ENCODE measurements around the gene RRAGD.

The RRAGD gene

DNA sequence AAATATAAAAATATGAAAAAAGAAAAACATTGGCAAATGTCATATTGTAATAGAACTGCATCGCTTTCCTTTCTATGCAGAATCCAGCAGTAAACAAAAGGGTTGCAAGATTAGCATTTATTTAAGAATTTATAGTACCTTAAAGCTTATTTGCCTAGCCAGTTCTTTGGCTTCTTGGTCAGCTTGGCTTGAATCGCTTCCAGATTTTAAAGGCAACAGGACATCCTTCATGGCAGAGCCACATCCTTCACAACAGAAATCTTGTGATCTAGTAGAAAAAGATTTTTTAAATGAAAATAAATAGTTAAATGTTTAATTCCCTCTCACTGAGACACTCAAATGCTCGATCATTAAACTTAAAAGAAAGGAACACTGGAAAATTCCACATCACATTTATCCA is 76.9 kb downstream of the RRAGD start:
- no peak for DNase-seq (ENCODE audit: low read depth in 1 of 2, low spot score in 1 of 2)
- in situ Hi-C loops (cut with HindIII; ENCODE audit: low pct_unique_long_range_greater_than_20kb, low sequenced_read_pairs): no loop called here
- TF ChIP-seq JUND (IDR thresholded peaks at IDR 0.05; ENCODE audit: low read depth): no peak

GRCh38 chr6:89330910-89331309 is 81.2 kb downstream of the RRAGD start:
- in situ Hi-C loops (cut with HindIII; ENCODE audit: low pct_unique_long_range_greater_than_20kb, low sequenced_read_pairs): no loop called here
- TF ChIP-seq JUND (IDR thresholded peaks at IDR 0.05; ENCODE audit: low read depth): no peak
- DNase-seq (ENCODE audit: low read depth in 1 of 2, low spot score in 1 of 2): no peak

DNA sequence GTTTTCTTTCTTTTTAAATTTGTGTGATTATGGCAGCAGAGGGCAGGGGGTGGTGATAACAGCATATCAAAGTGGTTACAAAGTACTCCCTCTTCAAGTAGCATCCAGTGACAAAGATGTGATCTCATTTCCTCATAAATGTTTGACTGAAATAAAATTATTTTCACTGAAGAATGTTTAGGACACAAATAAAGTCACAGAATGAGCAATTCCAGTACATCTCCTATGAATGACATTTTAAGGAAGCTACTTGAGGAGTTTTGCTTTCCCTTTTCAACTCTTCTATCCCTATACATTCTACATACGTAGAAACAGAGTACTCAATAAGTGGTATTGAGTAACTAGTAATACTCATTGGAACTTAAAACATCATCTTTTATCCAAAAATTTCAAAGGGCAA is 83.1 kb downstream of the RRAGD start:
- TF ChIP-seq JUND (IDR thresholded peaks at IDR 0.05; ENCODE audit: low read depth): no peak
- in situ Hi-C loops (cut with HindIII; ENCODE audit: low pct_unique_long_range_greater_than_20kb, low sequenced_read_pairs): no loop called here
- DNase-seq (ENCODE audit: low read depth in 1 of 2, low spot score in 1 of 2): no peak

DNA sequence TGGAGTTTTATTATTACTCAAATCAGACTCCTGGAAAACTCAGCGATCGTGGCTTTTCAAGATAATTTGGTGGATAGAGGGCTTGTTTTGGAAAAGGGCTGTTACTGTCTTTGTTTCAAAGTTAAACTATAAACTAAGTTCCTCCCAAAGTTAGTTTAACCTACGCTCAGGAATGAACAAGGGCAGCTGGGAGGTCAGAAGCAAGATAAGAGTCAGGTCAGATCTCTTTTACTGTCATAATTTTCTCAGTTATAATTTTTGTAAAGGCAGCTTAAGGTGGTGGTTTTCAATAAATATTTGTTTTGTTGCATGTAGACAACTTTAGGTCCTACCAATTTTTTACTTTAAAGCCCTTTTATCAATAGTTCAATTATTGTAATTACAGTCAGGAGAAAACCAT is 87.8 kb downstream of the RRAGD start:
- DNase-seq (ENCODE audit: low read depth in 1 of 2, low spot score in 1 of 2): no peak
- in situ Hi-C loops (cut with HindIII; ENCODE audit: low pct_unique_long_range_greater_than_20kb, low sequenced_read_pairs): no loop called here
- no peak for TF ChIP-seq JUND (IDR thresholded peaks at IDR 0.05; ENCODE audit: low read depth)

GRCh38 chr6:89323511-89323971 is 88.5 kb downstream of the RRAGD start:
- no peak for TF ChIP-seq JUND (IDR thresholded peaks at IDR 0.05; ENCODE audit: low read depth)
- in situ Hi-C loops (cut with HindIII; ENCODE audit: low pct_unique_long_range_greater_than_20kb, low sequenced_read_pairs): no loop called here
- DNase-seq (ENCODE audit: low read depth in 1 of 2, low spot score in 1 of 2): no peak

- DNase-seq (ENCODE audit: low read depth in 1 of 2, low spot score in 1 of 2): no peak
- no peak for TF ChIP-seq JUND (IDR thresholded peaks at IDR 0.05; ENCODE audit: low read depth)
- in situ Hi-C loops (cut with HindIII; ENCODE audit: low pct_unique_long_range_greater_than_20kb, low sequenced_read_pairs): no loop called here
Measured at GRCh38 chr6:89321131-89321970, 90.7 kb downstream of the RRAGD start.

- no peak for TF ChIP-seq JUND (IDR thresholded peaks at IDR 0.05; ENCODE audit: low read depth)
- in situ Hi-C loops (cut with HindIII; ENCODE audit: low pct_unique_long_range_greater_than_20kb, low sequenced_read_pairs): no loop called here
- DNase-seq (ENCODE audit: low read depth in 1 of 2, low spot score in 1 of 2): no peak
Measured at GRCh38 chr6:89320012-89320559, 92.0 kb downstream of the RRAGD start.

- in situ Hi-C loops (cut with HindIII; ENCODE audit: low pct_unique_long_range_greater_than_20kb, low sequenced_read_pairs): no loop called here
- DNase-seq (ENCODE audit: low read depth in 1 of 2, low spot score in 1 of 2): no peak
- no peak for TF ChIP-seq JUND (IDR thresholded peaks at IDR 0.05; ENCODE audit: low read depth)
Measured at GRCh38 chr6:89317067-89317466, 95.0 kb downstream of the RRAGD start.

- no peak for DNase-seq (ENCODE audit: low read depth in 1 of 2, low spot score in 1 of 2)
- in situ Hi-C loops (cut with HindIII; ENCODE audit: low pct_unique_long_range_greater_than_20kb, low sequenced_read_pairs): no loop called here
- TF ChIP-seq JUND (IDR thresholded peaks at IDR 0.05; ENCODE audit: low read depth): no peak
Measured at GRCh38 chr6:89315249-89315885, 96.7 kb downstream of the RRAGD start, which contains the start of gene GABRR2. Gene GABRR2, minus strand, starts transcription at chr6:89315299. Its CDS starts 134 bp downstream, at chr6:89315165.

DNA sequence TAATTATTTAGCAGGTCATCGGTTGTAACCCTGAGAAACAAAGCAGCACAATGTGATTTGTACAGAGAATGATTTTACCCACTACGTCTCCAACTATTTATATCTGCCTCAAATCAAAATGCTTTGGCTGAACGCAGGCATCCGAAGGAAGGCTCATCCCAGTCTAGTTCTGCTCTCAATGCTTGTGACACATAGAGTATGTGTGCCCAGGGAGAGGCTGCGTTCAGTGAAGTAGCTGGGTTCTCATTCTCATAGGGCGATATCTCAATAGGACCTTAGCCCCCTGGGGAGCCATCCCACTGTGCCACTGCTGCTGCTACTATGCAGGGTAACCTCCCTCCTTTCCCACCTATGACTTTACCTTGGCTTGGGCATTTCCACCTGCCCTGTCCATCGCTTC is 97.4 kb downstream of the RRAGD start:
- no peak for TF ChIP-seq JUND (IDR thresholded peaks at IDR 0.05; ENCODE audit: low read depth)
- no peak for DNase-seq (ENCODE audit: low read depth in 1 of 2, low spot score in 1 of 2)
- in situ Hi-C loops (cut with HindIII; ENCODE audit: low pct_unique_long_range_greater_than_20kb, low sequenced_read_pairs): no loop called here
